ENCODE measurements around the gene PRICKLE1. TPM values are rescaled to one million over a fixed set of nuclear protein-coding genes. Genes with fewer than 3 reads are reported as not detected.
A peak's percentile ranks its signal among the peaks of the same experiment; 100 is the strongest.

The PRICKLE1 gene
- polyA plus RNA-seq, 1 donor (not counting 4 experiments of a cell fraction or from before 2014, with no cell fraction given): 3.5 TPM

DNA sequence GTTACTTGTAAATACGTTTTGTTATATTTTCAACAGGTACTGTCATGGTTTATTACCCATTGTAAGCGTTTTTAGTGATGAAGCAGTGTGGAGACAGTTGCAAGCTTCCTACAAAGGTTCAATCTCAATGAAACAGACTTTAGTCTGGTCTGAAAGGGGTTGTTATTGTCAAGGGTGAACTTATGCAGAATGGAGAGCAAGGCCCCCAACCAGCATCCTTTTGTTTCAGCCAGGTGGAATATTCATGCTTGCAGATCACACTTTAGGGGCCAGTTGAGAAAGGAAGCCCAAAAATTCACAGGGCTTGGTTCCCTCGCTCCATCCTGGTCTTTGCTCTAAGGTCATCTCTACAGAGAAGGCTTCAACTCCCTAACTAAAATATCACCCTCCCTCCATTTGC, 103.7 kb downstream of the PRICKLE1 start:
- Histone ChIP-seq H3K4me2 (ENCODE audit: control insufficient read depth, extremely low read depth, insufficient read depth, low read depth, low read length) (no peak overlapping the region), H3K79me2 (ENCODE audit: control insufficient read depth, insufficient read depth, low read length) (peaks cover 18% of the 10 kb centered on the region), H3K9ac (ENCODE audit: control insufficient read depth, extremely low read depth, insufficient read depth, low read length) (no peak overlapping the region), H3K9me3 (ENCODE audit: control insufficient read depth, low read depth, low read length) (no peaks in the 10 kb centered on the region), H3K4me3 (ENCODE audit: control insufficient read depth in 2 of 3, extremely low read depth in 1 of 3, insufficient read depth in 2 of 3, low read depth in 1 of 3, low read length in 3 of 3) (no peak overlapping the region), H3K36me3 (ENCODE audit: control insufficient read depth in 2 of 2, extremely low read depth in 1 of 2, insufficient read depth in 2 of 2, low read length in 2 of 2) (no peaks in the 10 kb centered on the region), H3K4me1 (ENCODE audit: control insufficient read depth, extremely low read depth, insufficient read depth, low read length) (peaks cover 25% of the 10 kb centered on the region), H3K9me1 (ENCODE audit: control insufficient read depth, extremely low read depth, insufficient read depth, low read length) (no peaks in the 10 kb centered on the region), H3K27me3 (ENCODE audit: control insufficient read depth, extremely low read depth, insufficient read depth, low read length) (no peaks in the 10 kb centered on the region), H3K27ac (ENCODE audit: control insufficient read depth, insufficient read depth, low read length) (no peak overlapping the region), H2AFZ (ENCODE audit: control insufficient read depth, low read length) (no peak overlapping the region), H4K20me1 (ENCODE audit: control insufficient read depth, extremely low read depth, insufficient read depth, low read length) (no peaks in the 10 kb centered on the region)
- FAIRE-seq (no peak), DNase-seq (ENCODE audit: low read depth, low spot score) (no peak)
- dilution Hi-C loops (cut with MboI; ENCODE audit: extremely low pct_ligation_motif_present, low sequenced_read_pairs): no loop called here
- TF ChIP-seq CTCF (optimal IDR thresholded peaks at IDR 0.05 in 1 of 3, IDR thresholded peaks at IDR 0.05 in 1 of 3, conservative IDR thresholded peaks at IDR 0.05 in 1 of 3; ENCODE audit: extremely low read depth in 1 of 3, insufficient read depth in 2 of 3, low read length in 3 of 3) (no peak), EZH2 (IDR thresholded peaks at IDR 0.05; ENCODE audit: low read length) (no peak)

DNA sequence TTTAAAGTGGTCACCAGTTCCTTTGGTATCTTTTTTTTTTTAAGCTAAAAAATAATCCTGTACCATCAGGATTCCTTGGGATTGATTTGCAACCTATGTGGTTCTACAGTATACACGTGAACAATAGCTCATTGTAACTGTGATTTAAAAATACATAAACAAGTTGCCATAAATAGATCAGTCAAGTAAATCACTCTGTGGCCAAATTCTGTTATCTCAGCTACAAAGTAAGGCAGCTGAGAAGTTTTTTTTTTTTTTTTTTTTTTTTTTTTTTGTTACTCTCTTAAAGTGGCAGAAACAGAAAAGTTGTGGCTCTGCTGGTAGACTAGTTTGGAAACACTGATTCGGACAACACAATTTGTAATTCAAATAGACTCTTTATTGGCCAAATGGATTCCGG, 104.5 kb downstream of the PRICKLE1 start:
- peaks cover 26% of the 10 kb centered on the region for H3K79me2 ChIP-seq (ENCODE audit: control insufficient read depth, insufficient read depth, low read length)
- no peak for DNase-seq (ENCODE audit: low read depth, low spot score)

GRCh38 chr12:42483521-42483790, 106.1 kb downstream of the PRICKLE1 start:
- peak in 1 of 3 experiments; percentile 13 for TF ChIP-seq CTCF (optimal IDR thresholded peaks at IDR 0.05 in 1 of 3, IDR thresholded peaks at IDR 0.05 in 1 of 3, conservative IDR thresholded peaks at IDR 0.05 in 1 of 3; ENCODE audit: extremely low read depth in 1 of 3, insufficient read depth in 2 of 3, low read length in 3 of 3)
- no peak for TF ChIP-seq EZH2 (IDR thresholded peaks at IDR 0.05; ENCODE audit: low read length)
- FAIRE-seq (no peak), DNase-seq (ENCODE audit: low read depth, low spot score) (no peak)
- Histone ChIP-seq H3K4me2 (ENCODE audit: control insufficient read depth, extremely low read depth, insufficient read depth, low read depth, low read length) (peak overlapping the region; percentile 94), H3K79me2 (ENCODE audit: control insufficient read depth, insufficient read depth, low read length) (peaks cover 35% of the 10 kb centered on the region), H2AFZ (ENCODE audit: control insufficient read depth, low read length) (peak overlapping the region; percentile 96), H3K9me3 (ENCODE audit: control insufficient read depth, low read depth, low read length) (no peaks in the 10 kb centered on the region), H3K4me1 (ENCODE audit: control insufficient read depth, extremely low read depth, insufficient read depth, low read length) (peaks cover 27% of the 10 kb centered on the region), H3K36me3 (ENCODE audit: control insufficient read depth in 2 of 2, extremely low read depth in 1 of 2, insufficient read depth in 2 of 2, low read length in 2 of 2) (no peaks in the 10 kb centered on the region), H3K27ac (ENCODE audit: control insufficient read depth, insufficient read depth, low read length) (peak overlapping the region; percentile 40), H3K9ac (ENCODE audit: control insufficient read depth, extremely low read depth, insufficient read depth, low read length) (peak overlapping the region; percentile 76), H4K20me1 (ENCODE audit: control insufficient read depth, extremely low read depth, insufficient read depth, low read length) (no peaks in the 10 kb centered on the region), H3K27me3 (ENCODE audit: control insufficient read depth, extremely low read depth, insufficient read depth, low read length) (no peaks in the 10 kb centered on the region), H3K9me1 (ENCODE audit: control insufficient read depth, extremely low read depth, insufficient read depth, low read length) (no peaks in the 10 kb centered on the region), H3K4me3 (ENCODE audit: control insufficient read depth in 2 of 3, extremely low read depth in 1 of 3, insufficient read depth in 2 of 3, low read depth in 1 of 3, low read length in 3 of 3) (peak overlapping the region; percentile 55 to 88 (median 72))
- dilution Hi-C loops (cut with MboI; ENCODE audit: extremely low pct_ligation_motif_present, low sequenced_read_pairs): no loop called here

More for the DNA sequence above, 104.5 kb downstream of the PRICKLE1 start:
- H3K36me3 ChIP-seq (ENCODE audit: control insufficient read depth in 2 of 2, extremely low read depth in 1 of 2, insufficient read depth in 2 of 2, low read length in 2 of 2): no peaks in the 10 kb centered on the region
- no peak overlapping the region for H3K27ac ChIP-seq (ENCODE audit: control insufficient read depth, insufficient read depth, low read length)
- H4K20me1 ChIP-seq (ENCODE audit: control insufficient read depth, extremely low read depth, insufficient read depth, low read length): no peaks in the 10 kb centered on the region
- no peaks in the 10 kb centered on the region for H3K9me1 ChIP-seq (ENCODE audit: control insufficient read depth, extremely low read depth, insufficient read depth, low read length)
- H3K4me1 ChIP-seq (ENCODE audit: control insufficient read depth, extremely low read depth, insufficient read depth, low read length): peaks cover 27% of the 10 kb centered on the region
- FAIRE-seq: no peak
- H3K4me2 ChIP-seq (ENCODE audit: control insufficient read depth, extremely low read depth, insufficient read depth, low read depth, low read length): no peak overlapping the region
- dilution Hi-C loops (cut with MboI; ENCODE audit: extremely low pct_ligation_motif_present, low sequenced_read_pairs): no loop called here
- H3K27me3 ChIP-seq (ENCODE audit: control insufficient read depth, extremely low read depth, insufficient read depth, low read length): no peaks in the 10 kb centered on the region
- H2AFZ ChIP-seq (ENCODE audit: control insufficient read depth, low read length): no peak overlapping the region
- no peak overlapping the region for H3K4me3 ChIP-seq (ENCODE audit: control insufficient read depth in 2 of 3, extremely low read depth in 1 of 3, insufficient read depth in 2 of 3, low read depth in 1 of 3, low read length in 3 of 3)
- H3K9ac ChIP-seq (ENCODE audit: control insufficient read depth, extremely low read depth, insufficient read depth, low read length): no peak overlapping the region
- no peaks in the 10 kb centered on the region for H3K9me3 ChIP-seq (ENCODE audit: control insufficient read depth, low read depth, low read length)
- TF ChIP-seq EZH2 (IDR thresholded peaks at IDR 0.05; ENCODE audit: low read length): no peak
